Fibroblast of lung (primary cell): ENCODE measurements around the gene RASSF8. TPM values are rescaled to one million over a fixed set of nuclear protein-coding genes. Genes with fewer than 3 reads are reported as not detected.

Experiments
- polyA plus RNA-seq, 2 donors: library from polyadenylated mRNA; depleted of rRNA in 1 of 2; stranded (reverse) in 1 of 2; unstranded in 1 of 2; fragments of >200 nt; gene quantifications; 2 replicates each; pipeline ENCODE4 v1.2.1, GENCODE V29; 2011 to 2012; ENCODE audit warnings: missing spikeins in 1 of 2
- total RNA-seq: library from RNA; depleted of rRNA; stranded (reverse); fragments of >200 nt; gene quantifications from 2 replicates; pipeline ENCODE4 v1.2.1, GENCODE V29; 2014

Gene RASSF8
- total and polyA plus RNA-seq, 2 donors (not counting 1 experiment from before 2014, with no cell fraction given), result 28.8 to 52.8 TPM

Other genes with a start within 250 kb of the RASSF8 start
- gene BHLHE41, start 166.4 kb downstream of the RASSF8 start, total RNA-seq, result 0.51 and 2.3 TPM in 2 replicates
- gene BHLHE41, start 166.4 kb downstream of the RASSF8 start, polyA plus RNA-seq, result 2.4 and 7.4 TPM in 2 replicates
- gene SSPN, start 236.9 kb downstream of the RASSF8 start, total RNA-seq, result 9.8 and 18.5 TPM in 2 replicates
- gene SSPN, start 236.9 kb downstream of the RASSF8 start, polyA plus RNA-seq, result 7.5 and 18.3 TPM in 2 replicates